K562 (cell line): ENCODE measurements around the gene MBD6. TPM values are rescaled to one million over a fixed set of nuclear protein-coding genes. Genes with fewer than 3 reads are reported as not detected.

Experiments used
- BCOR ChIP-seq: fragments of 450-650 bp; IDR thresholded peaks from 2 replicates; pipeline ENCODE4 v1.6.1; 2016
- NR3C1 ChIP-seq: sonication (generic); formaldehyde crosslinking; IDR thresholded peaks from 2 replicates; pipeline ENCODE4 v1.8.1; 2022; ENCODE audit warnings: missing genetic modification reagents
- polyA plus RNA-seq, 8 experiments: library from polyadenylated mRNA; depleted of rRNA in 4 of 8; stranded (reverse) in 5 of 8; unstranded in 3 of 8; fragments of >200 nt; fragmentation: Nextera tagmentation in 2 of 8; fragmentation: Illumina TruSeq in 1 of 8; extraction: Ambion mirVana in 2 of 8; extraction: Trizol in 1 of 8; gene quantifications; 2 replicates each; pipeline versions ENCODE4 v1.2.1 to v1.2.3, GENCODE V29; 2011 to 2014; ENCODE audit warnings: inconsistent platforms in 1 of 8, missing spikeins in 1 of 8
- total RNA-seq, 7 experiments: library from RNA; depleted of rRNA in 6 of 7; stranded (reverse); fragments of >200 nt in 6 of 7; fragmentation: Illumina TruSeq in 2 of 7; extraction: Trizol in 2 of 7; gene quantifications; 2 replicates each; pipeline versions ENCODE4 v1.2.1 to v1.2.3, GENCODE V29; 2011 to 2021; ENCODE audit warnings: low replicate concordance in 1 of 7
- TF ChIP-seq, protein P1 (sequence below), 2 experiments: fragments of 150-350 bp in 1 of 2; IDR thresholded peaks; 2 replicates each; pipeline ENCODE4 v1.6.1; 2012 to 2016; ENCODE audit warnings: low read depth in 2 of 2, low read length in 2 of 2, mild to moderate bottlenecking in 1 of 2, moderate library complexity in 1 of 2
- TF ChIP-seq, protein P2 (sequence below): IDR thresholded peaks from 2 replicates; pipeline ENCODE4 v1.6.1; 2011; ENCODE audit warnings: borderline replicate concordance, low read depth, mild to moderate bottlenecking, moderate library complexity, low read length; ENCODE audit not compliant: insufficient read depth, poor library complexity, severe bottlenecking
- TF ChIP-seq, protein P3 (sequence below): sonication (generic); IDR thresholded peaks from 2 replicates; pipeline ENCODE4 v1.6.1; 2016
- TF ChIP-seq, protein P4 (sequence below), 2 experiments: fragments of 450-650 bp; formaldehyde crosslinking in 1 of 2; IDR thresholded peaks; 2 replicates each; pipeline versions ENCODE4 v1.4.0 to v1.6.1; 2014 to 2020; ENCODE audit warnings: mild to moderate bottlenecking in 2 of 2, borderline replicate concordance in 1 of 2, low read depth in 1 of 2

MBD6 gene
- total and polyA plus RNA-seq, 9 of the 15 experiments (the other 6 are each of a cell fraction or from before 2014, with no cell fraction given), result 2.0 to 54.8 (median 3.8) TPM

DNA sequence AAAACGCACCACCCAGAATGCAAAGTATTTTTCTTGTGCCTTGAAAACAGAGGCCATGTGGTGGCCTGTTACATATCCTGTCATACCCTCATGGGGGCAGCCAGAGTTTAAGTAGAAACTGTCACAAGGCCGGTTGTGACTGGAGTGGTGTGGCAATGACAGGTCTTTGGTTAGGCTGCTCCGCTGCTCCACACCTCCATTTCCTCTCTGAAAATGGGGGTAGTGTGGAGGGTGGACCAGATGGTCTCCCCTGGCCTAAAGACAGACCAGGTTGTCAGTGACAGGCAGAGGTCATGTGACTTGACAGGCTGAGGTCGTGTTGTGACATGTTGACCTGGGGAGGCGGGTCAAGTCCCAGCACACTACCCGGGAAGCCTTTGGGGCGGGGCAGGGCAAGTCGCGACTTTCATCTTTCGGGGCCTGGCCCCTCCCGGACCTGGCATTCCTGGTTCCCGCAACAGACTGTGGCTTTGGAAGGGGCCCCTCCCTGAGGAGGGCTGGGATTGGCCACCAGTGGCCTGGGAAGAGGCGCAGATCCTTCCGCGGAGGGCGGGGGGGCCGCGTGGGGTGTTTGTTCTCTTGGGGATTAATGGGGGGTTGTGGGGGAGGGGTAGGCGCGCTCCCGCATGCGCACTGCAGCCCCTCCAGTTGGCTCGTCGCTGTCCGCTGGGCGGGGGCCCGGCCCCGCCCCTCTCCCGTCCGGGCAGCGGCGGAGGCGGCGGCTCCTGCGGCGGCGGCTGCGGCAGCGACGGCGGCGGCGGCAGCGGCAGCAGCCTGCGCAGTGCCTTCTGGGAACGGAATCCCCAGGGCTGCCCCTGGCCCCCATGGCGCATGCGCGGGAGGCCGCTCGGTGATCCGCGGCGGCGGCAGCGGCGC, at the start of gene MBD6 (continued):
- TF ChIP-seq, protein P1, sequence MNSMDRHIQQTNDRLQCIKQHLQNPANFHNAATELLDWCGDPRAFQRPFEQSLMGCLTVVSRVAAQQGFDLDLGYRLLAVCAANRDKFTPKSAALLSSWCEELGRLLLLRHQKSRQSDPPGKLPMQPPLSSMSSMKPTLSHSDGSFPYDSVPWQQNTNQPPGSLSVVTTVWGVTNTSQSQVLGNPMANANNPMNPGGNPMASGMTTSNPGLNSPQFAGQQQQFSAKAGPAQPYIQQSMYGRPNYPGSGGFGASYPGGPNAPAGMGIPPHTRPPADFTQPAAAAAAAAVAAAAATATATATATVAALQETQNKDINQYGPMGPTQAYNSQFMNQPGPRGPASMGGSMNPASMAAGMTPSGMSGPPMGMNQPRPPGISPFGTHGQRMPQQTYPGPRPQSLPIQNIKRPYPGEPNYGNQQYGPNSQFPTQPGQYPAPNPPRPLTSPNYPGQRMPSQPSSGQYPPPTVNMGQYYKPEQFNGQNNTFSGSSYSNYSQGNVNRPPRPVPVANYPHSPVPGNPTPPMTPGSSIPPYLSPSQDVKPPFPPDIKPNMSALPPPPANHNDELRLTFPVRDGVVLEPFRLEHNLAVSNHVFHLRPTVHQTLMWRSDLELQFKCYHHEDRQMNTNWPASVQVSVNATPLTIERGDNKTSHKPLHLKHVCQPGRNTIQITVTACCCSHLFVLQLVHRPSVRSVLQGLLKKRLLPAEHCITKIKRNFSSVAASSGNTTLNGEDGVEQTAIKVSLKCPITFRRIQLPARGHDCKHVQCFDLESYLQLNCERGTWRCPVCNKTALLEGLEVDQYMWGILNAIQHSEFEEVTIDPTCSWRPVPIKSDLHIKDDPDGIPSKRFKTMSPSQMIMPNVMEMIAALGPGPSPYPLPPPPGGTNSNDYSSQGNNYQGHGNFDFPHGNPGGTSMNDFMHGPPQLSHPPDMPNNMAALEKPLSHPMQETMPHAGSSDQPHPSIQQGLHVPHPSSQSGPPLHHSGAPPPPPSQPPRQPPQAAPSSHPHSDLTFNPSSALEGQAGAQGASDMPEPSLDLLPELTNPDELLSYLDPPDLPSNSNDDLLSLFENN (IDR thresholded peaks at IDR 0.05; ENCODE audit: low read depth in 2 of 2, low read length in 2 of 2), result 0 out of 4 replicates have a peak, but pooled peaks of 1 of the 2 experiments have one; percentile 19
- no peak for TF ChIP-seq NR3C1 (CRISPR knock-in tag)
- TF ChIP-seq, protein P2, sequence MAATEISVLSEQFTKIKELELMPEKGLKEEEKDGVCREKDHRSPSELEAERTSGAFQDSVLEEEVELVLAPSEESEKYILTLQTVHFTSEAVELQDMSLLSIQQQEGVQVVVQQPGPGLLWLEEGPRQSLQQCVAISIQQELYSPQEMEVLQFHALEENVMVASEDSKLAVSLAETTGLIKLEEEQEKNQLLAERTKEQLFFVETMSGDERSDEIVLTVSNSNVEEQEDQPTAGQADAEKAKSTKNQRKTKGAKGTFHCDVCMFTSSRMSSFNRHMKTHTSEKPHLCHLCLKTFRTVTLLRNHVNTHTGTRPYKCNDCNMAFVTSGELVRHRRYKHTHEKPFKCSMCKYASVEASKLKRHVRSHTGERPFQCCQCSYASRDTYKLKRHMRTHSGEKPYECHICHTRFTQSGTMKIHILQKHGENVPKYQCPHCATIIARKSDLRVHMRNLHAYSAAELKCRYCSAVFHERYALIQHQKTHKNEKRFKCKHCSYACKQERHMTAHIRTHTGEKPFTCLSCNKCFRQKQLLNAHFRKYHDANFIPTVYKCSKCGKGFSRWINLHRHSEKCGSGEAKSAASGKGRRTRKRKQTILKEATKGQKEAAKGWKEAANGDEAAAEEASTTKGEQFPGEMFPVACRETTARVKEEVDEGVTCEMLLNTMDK, result peak; percentile 4
- TF ChIP-seq BCOR, result peak; percentile 58; the same call in 1 of the 2 replicates
- TF ChIP-seq, protein P3, sequence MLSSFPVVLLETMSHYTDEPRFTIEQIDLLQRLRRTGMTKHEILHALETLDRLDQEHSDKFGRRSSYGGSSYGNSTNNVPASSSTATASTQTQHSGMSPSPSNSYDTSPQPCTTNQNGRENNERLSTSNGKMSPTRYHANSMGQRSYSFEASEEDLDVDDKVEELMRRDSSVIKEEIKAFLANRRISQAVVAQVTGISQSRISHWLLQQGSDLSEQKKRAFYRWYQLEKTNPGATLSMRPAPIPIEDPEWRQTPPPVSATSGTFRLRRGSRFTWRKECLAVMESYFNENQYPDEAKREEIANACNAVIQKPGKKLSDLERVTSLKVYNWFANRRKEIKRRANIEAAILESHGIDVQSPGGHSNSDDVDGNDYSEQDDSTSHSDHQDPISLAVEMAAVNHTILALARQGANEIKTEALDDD, result peak; percentile 67
- TF ChIP-seq, protein P4, sequence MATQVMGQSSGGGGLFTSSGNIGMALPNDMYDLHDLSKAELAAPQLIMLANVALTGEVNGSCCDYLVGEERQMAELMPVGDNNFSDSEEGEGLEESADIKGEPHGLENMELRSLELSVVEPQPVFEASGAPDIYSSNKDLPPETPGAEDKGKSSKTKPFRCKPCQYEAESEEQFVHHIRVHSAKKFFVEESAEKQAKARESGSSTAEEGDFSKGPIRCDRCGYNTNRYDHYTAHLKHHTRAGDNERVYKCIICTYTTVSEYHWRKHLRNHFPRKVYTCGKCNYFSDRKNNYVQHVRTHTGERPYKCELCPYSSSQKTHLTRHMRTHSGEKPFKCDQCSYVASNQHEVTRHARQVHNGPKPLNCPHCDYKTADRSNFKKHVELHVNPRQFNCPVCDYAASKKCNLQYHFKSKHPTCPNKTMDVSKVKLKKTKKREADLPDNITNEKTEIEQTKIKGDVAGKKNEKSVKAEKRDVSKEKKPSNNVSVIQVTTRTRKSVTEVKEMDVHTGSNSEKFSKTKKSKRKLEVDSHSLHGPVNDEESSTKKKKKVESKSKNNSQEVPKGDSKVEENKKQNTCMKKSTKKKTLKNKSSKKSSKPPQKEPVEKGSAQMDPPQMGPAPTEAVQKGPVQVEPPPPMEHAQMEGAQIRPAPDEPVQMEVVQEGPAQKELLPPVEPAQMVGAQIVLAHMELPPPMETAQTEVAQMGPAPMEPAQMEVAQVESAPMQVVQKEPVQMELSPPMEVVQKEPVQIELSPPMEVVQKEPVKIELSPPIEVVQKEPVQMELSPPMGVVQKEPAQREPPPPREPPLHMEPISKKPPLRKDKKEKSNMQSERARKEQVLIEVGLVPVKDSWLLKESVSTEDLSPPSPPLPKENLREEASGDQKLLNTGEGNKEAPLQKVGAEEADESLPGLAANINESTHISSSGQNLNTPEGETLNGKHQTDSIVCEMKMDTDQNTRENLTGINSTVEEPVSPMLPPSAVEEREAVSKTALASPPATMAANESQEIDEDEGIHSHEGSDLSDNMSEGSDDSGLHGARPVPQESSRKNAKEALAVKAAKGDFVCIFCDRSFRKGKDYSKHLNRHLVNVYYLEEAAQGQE (IDR thresholded peaks at IDR 0.05; ENCODE audit: borderline replicate concordance), result peak; percentile 99
- TF ChIP-seq, protein P4 (CRISPR knock-in tag; IDR thresholded peaks at IDR 0.05; ENCODE audit: low read depth), result 0 out of 2 replicates have a peak, but pooled peaks have one; percentile 31
